HG02642 (cell line): ENCODE data around the gene MECP2.
A peak's percentile ranks its signal among the peaks of the same experiment; 100 is the strongest.
"Not testable (repeated sequence)": the region's sequence is repeated elsewhere in the genome, so short reads cannot be mapped to it uniquely, and the experiment has no call there.

ENCODE experiments used
- ATAC-seq: cut with Tn5 transposase; IDR thresholded peaks from one replicate; pipeline ENCODE4 v1.9.1; 2021; ENCODE audit warnings: mild to moderate bottlenecking; ENCODE audit not compliant: unreplicated experiment, poor library complexity

MECP2 gene

DNA sequence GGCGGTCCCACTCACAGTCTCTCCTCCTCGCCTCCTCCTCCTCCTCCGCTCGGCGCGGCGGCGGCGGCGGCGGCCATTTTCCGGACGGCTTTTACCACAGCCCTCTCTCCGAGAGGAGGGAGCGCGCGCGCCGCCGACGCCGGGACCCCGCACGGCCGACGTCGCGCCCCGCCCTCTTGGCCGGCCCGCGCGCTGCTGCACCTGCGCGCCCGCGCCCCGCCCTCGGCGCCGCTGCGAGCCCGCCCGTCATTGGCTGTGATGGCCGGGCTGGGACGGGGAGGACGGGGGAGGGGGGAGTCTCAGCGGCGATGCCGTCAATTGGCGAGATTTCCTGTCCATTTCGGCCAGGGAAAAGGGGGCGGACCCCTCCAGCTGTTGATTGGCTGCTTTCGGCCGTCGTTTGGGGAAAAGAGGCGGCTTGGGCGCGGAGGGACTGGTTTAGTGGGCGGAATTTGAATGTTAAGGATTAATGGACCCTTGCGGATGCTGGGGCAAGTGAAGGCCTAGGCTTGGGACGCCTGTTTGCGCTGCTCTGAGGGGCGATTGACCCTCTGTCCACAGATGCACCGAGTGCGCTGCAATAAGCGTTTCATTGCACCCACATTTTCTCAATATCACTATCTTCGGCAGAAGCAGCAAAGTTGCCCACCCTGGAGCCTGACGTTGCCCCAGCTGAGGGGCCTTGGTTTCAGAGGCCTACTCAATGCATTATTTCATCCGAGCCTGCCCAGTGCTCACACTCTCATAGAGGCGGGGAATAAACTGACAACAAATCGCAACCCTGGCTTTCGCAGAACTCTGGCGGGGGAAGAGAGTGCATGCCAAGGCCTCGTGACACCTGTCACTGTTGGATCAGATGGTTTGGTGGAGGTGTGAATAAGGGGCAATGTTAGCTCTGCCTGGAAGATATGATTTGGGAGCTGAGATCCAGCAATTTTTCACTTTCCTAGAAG, at the start of gene MECP2:
Gene MECP2, minus strand, starts transcription at position 129 of the 953 bp plus-strand sequence.
- peak; percentile 88 for ATAC-seq

DNA sequence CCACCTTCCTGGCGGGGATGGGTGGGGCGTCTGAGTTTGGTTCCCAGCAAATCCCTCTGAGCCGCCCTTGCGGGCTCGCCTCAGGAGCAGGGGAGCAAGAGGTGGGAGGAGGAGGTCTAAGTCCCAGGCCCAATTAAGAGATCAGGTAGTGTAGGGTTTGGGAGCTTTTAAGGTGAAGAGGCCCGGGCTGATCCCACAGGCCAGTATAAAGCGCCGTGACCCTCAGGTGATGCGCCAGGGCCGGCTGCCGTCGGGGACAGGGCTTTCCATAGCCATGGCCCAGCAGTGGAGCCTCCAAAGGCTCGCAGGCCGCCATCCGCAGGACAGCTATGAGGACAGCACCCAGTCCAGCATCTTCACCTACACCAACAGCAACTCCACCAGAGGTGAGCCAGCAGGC, 46.5 kb upstream of the MECP2 start, which contains the start of gene OPN1LW:
Gene OPN1LW, plus strand, starts transcription at position 234 of the 400 bp plus-strand sequence. Its CDS starts 41 bp downstream, at position 275.
- not testable (repeated sequence) for ATAC-seq

DNA sequence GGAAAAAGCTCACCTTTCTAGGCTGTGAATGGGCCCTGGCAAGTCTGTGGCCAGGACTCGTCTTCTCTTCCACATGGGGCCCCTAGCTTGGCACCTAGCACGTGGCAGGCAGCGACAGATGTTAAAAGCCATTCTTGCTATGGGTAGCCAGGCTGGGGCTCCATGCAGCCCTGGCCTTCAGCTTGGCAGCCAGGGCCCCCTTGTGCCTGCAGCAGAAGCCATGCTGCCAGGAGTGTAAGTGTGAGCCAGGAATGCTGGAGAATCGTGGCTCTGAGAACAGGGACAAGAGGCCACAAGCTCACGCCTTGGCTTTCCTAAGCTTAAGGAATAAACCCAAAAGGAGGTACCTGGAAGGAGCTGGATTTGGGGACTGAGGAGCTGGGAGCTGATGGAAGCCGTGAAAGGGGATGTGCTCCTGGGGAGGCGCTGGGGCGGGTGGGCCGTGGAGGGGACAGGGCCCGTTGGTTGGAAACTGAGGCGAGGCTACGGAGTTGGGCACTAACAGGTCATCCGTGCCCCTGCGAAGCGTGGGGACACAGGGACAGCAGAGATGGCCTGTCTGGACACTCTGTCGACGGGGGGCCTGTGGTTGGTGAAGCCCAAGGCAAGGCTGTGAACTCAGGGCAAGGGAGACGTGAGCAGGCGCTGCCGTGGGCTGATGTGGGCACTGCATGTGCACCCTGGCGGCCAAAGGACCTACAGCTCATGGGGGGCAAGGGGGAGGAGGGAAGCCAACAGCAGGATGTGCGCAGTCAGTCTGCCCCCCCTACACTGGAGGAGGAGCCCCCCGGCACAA, 45.6 kb upstream of the MECP2 start:
- ATAC-seq, result no peak

DNA sequence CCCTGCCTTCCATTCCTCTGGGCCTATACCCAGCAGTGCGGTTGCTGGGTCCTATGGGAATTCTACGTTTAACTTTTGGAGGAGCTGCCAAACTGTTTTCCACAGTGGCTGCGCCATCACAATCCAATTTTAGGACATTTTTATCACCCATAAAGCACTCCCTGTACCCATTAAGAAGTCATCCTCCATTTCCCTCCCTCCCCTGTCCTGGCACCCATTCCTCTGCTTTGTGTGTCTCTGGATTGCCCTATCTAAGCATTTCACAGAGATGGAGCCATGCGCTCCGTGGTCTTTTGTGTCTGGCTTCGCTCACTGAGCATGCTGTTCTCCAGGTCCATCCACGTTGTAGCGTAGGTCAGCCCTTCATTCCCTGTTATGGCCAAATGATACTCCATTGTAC, 44.9 kb upstream of the MECP2 start:
- ATAC-seq, result no peak

DNA sequence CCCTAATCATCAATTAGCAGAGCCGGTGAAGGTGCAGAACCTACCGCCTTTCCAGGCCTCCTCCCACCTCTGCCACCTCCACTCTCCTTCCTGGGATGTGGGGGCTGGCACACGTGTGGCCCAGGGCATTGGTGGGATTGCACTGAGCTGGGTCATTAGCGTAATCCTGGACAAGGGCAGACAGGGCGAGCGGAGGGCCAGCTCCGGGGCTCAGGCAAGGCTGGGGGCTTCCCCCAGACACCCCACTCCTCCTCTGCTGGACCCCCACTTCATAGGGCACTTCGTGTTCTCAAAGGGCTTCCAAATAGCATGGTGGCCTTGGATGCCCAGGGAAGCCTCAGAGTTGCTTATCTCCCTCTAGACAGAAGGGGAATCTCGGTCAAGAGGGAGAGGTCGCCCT, 43.2 kb upstream of the MECP2 start:
- no peak for ATAC-seq

DNA sequence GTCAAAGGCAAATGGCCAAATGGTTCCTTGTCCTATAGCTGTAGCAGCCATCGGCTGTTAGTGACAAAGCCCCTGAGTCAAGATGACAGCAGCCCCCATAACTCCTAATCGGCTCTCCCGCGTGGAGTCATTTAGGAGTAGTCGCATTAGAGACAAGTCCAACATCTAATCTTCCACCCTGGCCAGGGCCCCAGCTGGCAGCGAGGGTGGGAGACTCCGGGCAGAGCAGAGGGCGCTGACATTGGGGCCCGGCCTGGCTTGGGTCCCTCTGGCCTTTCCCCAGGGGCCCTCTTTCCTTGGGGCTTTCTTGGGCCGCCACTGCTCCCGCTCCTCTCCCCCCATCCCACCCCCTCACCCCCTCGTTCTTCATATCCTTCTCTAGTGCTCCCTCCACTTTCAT, 42.7 kb upstream of the MECP2 start:
- no peak for ATAC-seq

DNA sequence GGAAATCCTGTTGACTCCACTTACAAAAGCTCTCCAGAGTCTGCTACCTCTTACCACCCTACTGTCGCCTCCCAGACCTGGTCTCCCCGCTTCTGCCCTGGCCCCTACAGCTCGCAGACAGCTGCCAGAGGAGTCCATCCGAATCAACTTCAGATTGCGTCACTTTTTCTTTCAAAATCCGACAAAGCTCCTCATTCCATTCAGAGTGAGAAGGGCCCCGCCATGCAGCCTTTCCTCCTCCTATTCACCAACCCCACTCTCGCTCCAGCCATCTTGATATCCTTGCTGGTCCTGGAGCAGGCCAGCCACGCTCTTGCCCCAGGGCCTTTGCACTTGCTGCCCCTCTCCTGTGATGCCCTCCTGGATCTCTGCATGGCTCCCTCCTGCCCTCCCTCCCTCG, 41.3 kb upstream of the MECP2 start:
- ATAC-seq, result no peak

DNA sequence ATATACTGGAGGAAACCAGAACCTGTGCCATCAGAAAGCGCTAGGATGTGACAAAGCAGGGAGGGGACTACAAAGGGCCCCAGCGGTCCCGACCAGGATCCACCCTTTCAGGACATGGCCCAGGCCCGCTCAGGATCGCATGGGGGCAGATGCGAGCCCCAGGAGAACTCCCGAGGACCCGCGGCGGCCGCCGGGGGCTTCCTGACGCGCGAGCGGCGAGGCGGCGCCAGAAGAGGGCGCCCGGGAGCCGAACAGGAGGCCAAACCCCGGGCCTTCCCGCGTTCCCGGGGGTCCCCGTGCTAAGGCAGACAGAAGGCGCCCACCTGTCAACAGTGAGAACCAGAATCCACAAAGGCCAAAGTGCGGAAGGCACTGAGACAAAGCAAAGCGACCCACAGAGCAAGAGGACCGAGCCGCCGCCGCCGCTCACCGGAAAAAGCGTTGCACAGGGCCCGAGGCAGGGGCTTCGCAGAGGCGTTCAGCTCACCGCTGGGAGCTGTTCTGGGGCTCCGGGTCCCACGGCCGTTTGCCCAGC, 39.2 kb upstream of the MECP2 start:
- no peak for ATAC-seq

DNA sequence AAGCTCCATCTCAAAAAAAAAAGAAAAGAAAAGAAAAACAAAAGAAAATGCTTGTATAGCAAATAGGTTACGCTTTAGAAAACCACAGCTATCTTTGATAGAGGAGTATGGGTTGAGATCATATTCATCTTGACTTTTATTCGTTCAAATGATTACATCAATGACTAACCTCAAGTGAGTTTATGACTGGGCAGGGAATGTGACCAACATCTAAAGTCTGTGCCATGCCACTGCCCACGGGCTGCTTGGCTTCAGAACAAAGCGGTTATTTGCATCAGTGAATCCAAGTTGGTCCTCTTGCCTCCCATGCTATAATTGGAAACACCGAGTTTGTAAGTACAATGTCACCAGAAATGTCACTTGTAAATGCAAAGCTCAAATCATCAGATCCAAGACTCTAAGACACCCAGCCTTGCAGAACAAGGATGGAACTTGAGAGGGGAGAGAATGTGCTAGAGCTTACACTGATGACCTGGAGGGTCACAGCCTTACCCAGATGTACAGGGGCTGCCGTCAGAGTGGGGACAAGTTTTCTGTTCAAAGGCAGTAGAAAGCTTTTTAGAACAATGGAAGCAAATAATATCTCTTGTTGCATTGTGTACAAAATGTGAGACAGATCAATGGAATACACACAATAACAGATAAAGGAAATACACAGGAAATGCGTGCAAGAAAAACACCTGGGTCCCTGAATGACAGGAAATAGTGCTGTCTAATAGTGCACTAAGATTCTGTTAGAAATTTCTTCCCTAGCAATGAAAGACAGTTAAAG, 38.1 kb upstream of the MECP2 start:
- ATAC-seq, result no peak

DNA sequence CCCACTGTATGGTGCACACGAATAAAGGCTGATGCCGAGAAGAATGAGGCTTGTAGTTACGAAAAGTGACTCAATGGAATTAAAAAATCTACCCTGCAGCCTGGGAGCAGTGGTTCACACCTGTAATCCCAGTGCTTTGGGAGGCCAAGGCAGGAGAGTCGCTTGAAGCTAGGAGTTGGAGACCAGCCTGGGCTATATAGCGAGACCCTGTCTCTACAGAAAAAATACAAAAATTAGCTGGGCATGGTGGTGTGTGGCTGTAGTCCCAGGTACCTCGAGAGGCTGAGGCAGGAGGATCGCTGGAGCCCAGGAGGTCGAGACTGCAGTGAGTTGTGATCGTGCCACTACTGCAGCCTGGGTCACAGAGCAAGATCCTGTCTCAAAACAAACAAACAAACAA, 34.8 kb upstream of the MECP2 start:
- ATAC-seq, result no peak

DNA sequence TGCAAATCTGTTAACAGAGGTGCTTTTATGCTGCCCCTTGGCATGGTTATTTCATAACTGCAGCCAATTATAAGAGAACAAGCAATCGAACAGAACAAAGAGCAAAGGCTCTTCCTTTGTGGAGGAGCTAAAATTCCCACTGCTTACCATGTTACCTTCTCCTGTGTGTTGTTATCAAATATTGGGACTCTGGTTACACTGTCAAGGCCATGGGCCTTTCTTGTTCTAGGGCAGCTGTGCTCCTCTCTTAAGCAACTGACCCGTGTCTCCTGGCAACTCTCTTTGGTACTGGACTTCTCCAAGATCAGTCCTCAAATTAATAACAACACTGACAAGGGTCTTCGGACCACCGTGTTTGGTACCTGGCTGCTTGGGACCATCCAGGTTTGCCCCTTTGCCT, 34.4 kb upstream of the MECP2 start:
- no peak for ATAC-seq

DNA sequence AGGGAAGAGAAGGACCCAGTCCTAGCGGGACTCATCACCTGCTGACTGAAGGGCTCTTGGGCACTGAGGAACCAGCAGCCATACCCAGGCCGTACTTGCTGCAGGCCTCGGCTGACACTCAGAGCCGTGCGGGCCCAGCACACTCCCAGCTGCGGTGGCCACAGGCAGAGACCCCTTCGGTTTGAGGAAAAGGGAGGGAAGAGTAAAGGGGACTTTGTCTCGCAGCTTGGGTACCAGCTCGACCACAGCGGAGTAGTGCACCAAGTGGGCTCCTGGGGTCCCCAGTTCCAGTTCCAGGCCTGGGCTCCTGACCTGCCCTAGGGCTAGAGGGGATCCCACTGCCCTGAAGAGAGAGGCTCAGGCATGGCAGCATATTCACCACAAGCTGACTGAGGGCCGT, 28.6 kb upstream of the MECP2 start:
- ATAC-seq, result no peak

DNA sequence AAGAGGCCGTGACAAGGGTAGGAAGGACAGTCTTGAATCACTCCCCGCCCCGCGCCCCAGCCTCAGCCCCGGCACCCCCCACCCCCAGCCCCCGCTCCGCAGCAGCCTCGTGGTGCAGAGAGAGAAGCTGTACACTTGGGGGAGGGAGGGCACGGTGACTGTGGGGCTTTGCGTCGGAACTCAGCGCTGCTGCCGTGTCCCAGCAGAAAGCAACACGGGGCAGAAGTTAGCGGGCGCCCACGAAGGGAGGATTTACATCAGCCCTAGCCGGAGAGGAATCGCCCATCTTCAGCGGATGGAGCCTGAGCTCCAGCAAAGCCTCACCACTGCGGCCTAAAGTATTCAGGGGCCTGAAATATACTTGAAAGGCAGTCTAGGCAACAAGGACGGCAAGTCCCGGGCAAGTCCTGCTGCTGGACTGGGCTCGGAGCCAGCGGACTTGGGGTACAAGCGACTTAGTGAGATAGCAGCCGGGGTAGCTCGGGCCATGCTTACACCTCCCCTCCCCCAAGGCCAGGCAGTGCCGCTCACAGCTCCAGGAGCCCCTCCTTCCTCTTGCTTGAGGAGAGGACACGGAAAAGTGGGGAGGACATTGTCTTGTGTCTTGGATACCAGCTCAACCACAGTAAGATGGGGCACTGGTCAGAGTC, 28.0 kb upstream of the MECP2 start:
- no peak for ATAC-seq

DNA sequence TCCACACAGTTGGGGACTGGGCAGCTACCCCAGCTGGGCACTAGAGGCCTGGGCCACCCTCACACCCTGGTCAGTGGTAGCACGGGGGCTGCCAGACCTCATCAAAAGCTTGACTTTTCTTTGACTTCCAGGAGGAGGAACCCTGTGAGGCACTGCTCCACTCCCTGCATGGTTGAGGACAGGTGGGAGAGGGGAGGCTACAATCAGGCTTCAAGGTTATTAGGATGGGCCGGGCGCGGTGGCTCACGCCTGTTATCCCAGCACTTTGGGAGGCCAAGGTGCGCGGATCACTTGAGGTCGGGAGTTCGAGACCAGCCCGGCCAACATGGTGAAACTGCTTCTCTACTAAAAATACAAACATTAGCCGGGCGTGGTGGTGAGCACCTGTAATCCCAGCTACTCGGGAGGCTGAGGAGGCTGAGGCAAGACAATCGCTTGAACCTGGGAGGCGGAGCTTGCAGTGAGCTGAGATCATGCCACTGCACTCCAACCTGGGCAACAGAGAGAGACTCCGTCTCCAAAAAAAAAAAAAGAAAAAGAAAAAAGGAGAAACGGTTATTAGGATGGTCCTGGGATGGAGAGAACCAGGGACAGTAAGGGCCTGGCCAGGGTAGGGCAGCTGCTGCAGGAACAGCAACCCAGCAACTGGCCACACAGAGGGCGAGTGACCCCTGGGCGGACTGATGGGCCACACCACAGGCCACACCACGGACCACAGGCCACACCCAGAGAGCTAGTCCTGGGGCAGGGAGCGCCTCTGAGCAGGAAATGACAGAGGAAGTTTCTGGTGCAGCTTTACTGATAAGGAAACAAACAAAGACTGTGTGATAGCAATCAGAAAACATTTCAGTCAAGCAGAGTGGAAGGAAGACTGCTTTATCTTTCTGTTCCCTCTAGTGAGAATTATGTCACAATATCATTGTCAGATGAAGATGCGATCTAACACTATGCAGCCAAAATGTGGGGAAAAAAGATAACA, 26.0 kb upstream of the MECP2 start:
- ATAC-seq, result no peak

DNA sequence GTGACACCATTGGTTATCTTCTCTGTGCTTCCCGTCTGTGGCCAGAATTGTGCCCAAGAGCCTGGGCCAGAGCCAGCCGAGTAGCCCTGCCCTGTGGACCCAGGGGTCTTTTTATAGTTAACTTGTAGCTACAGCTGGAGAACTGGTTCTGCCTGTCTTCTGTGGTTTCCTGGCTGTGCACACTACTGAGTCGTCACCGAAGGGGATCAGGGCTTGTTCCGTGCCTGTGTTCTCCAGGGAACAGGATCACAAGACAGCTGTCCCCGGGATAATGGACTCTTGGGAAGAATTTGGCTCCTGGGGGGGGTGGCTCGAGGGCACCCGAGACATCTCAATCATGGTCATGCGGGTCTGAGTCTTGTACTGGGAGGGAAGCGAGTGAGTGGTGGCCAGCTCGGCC, 24.4 kb upstream of the MECP2 start:
- no peak for ATAC-seq

DNA sequence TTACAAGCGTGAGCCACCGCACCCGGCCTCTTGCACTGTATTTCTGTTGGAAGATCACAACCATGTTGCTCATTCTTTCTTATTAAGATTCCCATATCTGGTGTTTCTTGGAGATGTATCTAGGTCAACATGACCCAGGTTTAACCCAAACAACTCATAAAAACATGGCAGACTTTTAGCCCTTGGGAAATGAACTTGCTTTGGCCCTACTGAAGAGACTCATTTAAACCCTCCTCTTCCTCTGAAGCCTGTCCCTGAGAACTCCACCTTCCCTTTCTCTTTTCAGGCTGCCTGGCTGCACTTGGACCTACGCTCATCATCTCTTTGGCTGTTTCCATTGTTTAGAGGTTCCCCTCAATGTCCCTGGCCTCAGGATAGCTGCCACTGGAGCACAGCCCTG, 23.7 kb upstream of the MECP2 start:
- ATAC-seq, result no peak

DNA sequence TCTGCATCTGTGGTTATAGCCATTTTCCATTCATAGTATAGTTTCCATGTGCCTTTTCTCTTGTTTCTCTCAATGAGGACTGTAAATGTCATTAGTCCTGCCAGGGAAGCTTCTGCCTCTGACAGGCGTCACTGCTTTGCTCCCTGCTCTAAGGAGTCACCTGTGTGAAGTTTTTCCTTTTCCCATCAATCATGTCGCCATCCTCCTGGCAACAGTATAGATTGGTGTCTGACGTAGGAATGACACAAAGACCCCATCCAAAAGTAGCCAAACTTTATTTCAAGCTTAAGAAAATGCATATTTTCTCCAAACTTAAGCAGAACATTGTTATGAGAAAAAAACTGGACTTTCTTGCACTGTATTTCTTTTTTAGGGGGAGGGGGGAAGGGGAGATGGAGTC, 23.1 kb upstream of the MECP2 start:
- no peak for ATAC-seq

DNA sequence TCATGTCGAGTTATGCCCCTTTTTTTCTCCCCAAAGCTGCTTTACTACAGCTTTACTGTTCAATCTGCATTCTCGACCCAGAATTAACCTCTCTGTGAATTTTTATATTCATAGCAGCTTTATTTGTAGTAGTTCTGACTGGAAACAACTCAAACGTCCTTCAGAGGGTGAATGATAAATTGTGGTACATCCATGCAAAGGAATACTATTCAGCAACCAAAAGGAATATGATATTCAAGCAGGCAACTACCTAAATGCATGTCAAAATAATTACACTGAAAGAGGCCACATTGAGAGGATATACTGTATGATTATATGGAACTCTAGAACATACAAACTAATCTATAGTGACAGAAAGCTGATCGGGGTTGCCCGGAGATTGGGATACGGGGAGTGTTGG, 20.0 kb upstream of the MECP2 start:
- ATAC-seq, result no peak
